DND-41 (cell line): ENCODE measurements around the gene TMEM91.

Experiments
- CTCF ChIP-seq: IDR thresholded peaks from 2 replicates; pipeline ENCODE4 v1.5.1; 2012; ENCODE audit warnings: borderline replicate concordance, low read length, moderate library complexity, mild to moderate bottlenecking; ENCODE audit not compliant: poor library complexity, severe bottlenecking; ENCODE audit errors: extremely low read depth
- EZH2 ChIP-seq: IDR thresholded peaks from 3 replicates; pipeline ENCODE4 v1.6.1; 2012; ENCODE audit warnings: borderline replicate concordance, low read depth, mild to moderate bottlenecking, moderate library complexity, low read length, inconsistent platforms; ENCODE audit not compliant: severe bottlenecking

- TF ChIP-seq CTCF = no peak
- TF ChIP-seq EZH2 = no peak
Observed at GRCh38 chr19:41392775-41393174, 16.4 kb downstream of the TMEM91 start.
